HCT116 (cell line): ENCODE results near the gene PKHD1.

Experiments
- CBX3 ChIP-seq: IDR thresholded peaks from 2 replicates; pipeline ENCODE4 v1.6.1; 2012; ENCODE audit warnings: low read depth
- CTCF ChIP-seq, 3 experiments: fragments of 200-600 bp in 1 of 3; sonication (generic) in 1 of 3; IDR thresholded peaks in 2 of 3; conservative IDR thresholded peaks in 1 of 3; 2 replicates each; pipeline ENCODE4 v1.5.1; 2012 to 2017; ENCODE audit warnings: low read depth in 2 of 3, low read length in 2 of 3, antibody characterized with exemption in 1 of 3, borderline replicate concordance in 1 of 3, control low read depth in 1 of 3, mild to moderate bottlenecking in 1 of 3, mixed read lengths in 1 of 3, mixed run types in 1 of 3, moderate library complexity in 1 of 3; ENCODE audit not compliant: insufficient read depth in 1 of 3
- EZH2 ChIP-seq: fragments of 200-600 bp; sonication (generic); IDR thresholded peaks from 2 replicates; pipeline ENCODE4 v1.6.1; 2017; ENCODE audit warnings: antibody characterized with exemption, mixed run types
- EZH2phosphoT487 ChIP-seq: fragments of 200-600 bp; IDR thresholded peaks from 2 replicates; pipeline ENCODE4 v1.6.1; 2018; ENCODE audit warnings: antibody characterized with exemption, borderline replicate concordance
- MAX ChIP-seq: IDR thresholded peaks from 2 replicates; pipeline ENCODE4 v1.6.1; 2012
- POLR2A ChIP-seq: IDR thresholded peaks from 2 replicates; pipeline ENCODE4 v1.7.0; 2011; ENCODE audit warnings: borderline replicate concordance; ENCODE audit not compliant: insufficient read depth, insufficient read length; ENCODE audit errors: extremely low read depth
- POLR2AphosphoS5 ChIP-seq: IDR thresholded peaks from 2 replicates; pipeline ENCODE4 v1.6.1; 2011; ENCODE audit warnings: mild to moderate bottlenecking, low read depth, low read length, moderate library complexity
- RAD21 ChIP-seq: IDR thresholded peaks from 2 replicates; pipeline ENCODE4 v1.6.1; 2012; ENCODE audit warnings: low read depth, mild to moderate bottlenecking
- REST ChIP-seq: IDR thresholded peaks from 2 replicates; pipeline ENCODE4 v1.6.1; 2012; ENCODE audit warnings: low read depth
- TCF7L2 ChIP-seq: IDR thresholded peaks from 2 replicates; pipeline ENCODE4 v1.7.0; 2011; ENCODE audit warnings: borderline replicate concordance, inconsistent platforms; ENCODE audit not compliant: insufficient read depth, insufficient read length; ENCODE audit errors: extremely low read depth

GRCh38 chr6:51855310-51856082, 231.9 kb downstream of the PKHD1 start:
- TF ChIP-seq EZH2 (no peak), CTCF (IDR thresholded peaks at IDR 0.05 in 2 of 3, conservative IDR thresholded peaks at IDR 0.05 in 1 of 3; ENCODE audit: borderline replicate concordance in 1 of 3, insufficient read depth in 1 of 3, low read depth in 2 of 3, low read length in 2 of 3) (peak; percentile 34 to 81 (median 63); a peak in 4 of 6 replicates), EZH2phosphoT487 (no peak), TCF7L2 (no peak), POLR2A (no peak), MAX (no peak), CBX3 (no peak), RAD21 (peak; percentile 39; the same call in 1 of the 2 replicates), REST (no peak), POLR2AphosphoS5 (no peak)
